Neural progenitor cell (in vitro differentiated cells): ENCODE results near the gene CDKL4.

Source experiments
- CTCF ChIP-seq: fragments of 200-600 bp; sonication (generic); IDR thresholded peaks from 2 replicates; pipeline ENCODE4 v1.5.1; 2017; ENCODE audit warnings: antibody characterized with exemption, mild to moderate bottlenecking
- EZH2 ChIP-seq: fragments of 200-600 bp; sonication (generic); IDR thresholded peaks from 2 replicates; pipeline ENCODE4 v1.6.1; 2017; ENCODE audit warnings: antibody characterized with exemption, mild to moderate bottlenecking, moderate library complexity
- EZH2phosphoT487 ChIP-seq: fragments of 200-600 bp; sonication (generic); IDR thresholded peaks from 2 replicates; pipeline ENCODE4 v1.6.1; 2017; ENCODE audit warnings: antibody characterized with exemption

GRCh38 chr2:39144416-39144815 is 99.4 kb downstream of the CDKL4 start:
- TF ChIP-seq CTCF (no peak), EZH2phosphoT487 (no peak), EZH2 (no peak)
